Left ventricle myocardium inferior (tissue), 1 donor: Measurements from ENCODE around the gene TLL2. TPM values are rescaled to one million over a fixed set of nuclear protein-coding genes. Genes with fewer than 3 reads are reported as not detected.

Experiments
- DNase-seq: peaks from one replicate; pipeline ENCODE4 v3.0.0-alpha.2; 2020
- H3K27ac ChIP-seq: fragments of 200-600 bp; replicated peaks from 2 replicates; pipeline ENCODE4 v1.8.0; 2021
- H3K27me3 ChIP-seq: fragments of 200-600 bp; 2 replicates; pipeline ENCODE4 v1.8.0; 2021; ENCODE audit warnings: low read depth
- H3K36me3 ChIP-seq: fragments of 200-600 bp; 2 replicates; pipeline ENCODE4 v1.8.0; 2021
- H3K4me1 ChIP-seq: fragments of 200-600 bp; 2 replicates; pipeline ENCODE4 v1.8.0; 2021
- H3K4me3 ChIP-seq: fragments of 200-600 bp; 2 replicates; pipeline ENCODE4 v1.8.0; 2021; ENCODE audit warnings: mild to moderate bottlenecking, moderate library complexity
- H3K9me3 ChIP-seq: fragments of 200-600 bp; replicated peaks from 2 replicates; pipeline ENCODE4 v1.8.0; 2021
- intact Hi-C: fragments of 100-400 bp; cut with micrococcal nuclease; formaldehyde crosslinking; loops from one replicate; pipeline ENCODE4 v1.11.0; 2022
- total RNA-seq: library from RNA; stranded (reverse); fragmentation: NEBNext Ultra II Directional; extraction: Animal tissue kit (Norgen Biotek cat#: 25700); gene quantifications from one replicate; pipeline ENCODE4 v1.2.1, GENCODE V29; 2021
- TF ChIP-seq, protein P1 (sequence below): fragments of 200-600 bp; IDR thresholded peaks from 2 replicates; pipeline ENCODE4 v1.8.0; 2021; ENCODE audit warnings: antibody characterized with exemption, mild to moderate bottlenecking, borderline replicate concordance
- donor health status: DM: no; HTN: yes; CAD: no; lungs with severe emphysema.

TLL2 gene
- total RNA-seq, 1 donor from 2014 or later = 7.0 TPM

DNA sequence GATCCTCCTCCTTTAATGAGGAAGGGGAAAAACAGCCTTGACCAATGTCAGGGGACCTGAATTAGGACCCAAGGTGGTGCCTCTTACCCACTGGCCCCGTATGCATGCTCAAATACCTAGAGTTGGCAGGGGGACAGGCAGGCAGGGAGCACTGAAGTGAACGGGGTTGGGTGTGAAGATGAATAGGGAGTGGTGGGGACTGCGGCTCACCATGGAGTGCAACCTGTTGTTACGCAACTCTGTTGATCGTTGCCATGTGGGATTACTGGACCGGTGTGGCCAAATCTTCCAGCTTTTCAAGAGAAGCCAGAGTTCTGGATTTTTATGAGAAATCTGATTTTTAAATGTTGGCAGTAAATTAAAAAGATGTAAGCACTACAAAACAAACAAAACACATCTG, 48.1 kb downstream of the TLL2 start:
- Histone ChIP-seq H3K4me1 (peaks cover 10% of the 10 kb centered on the region), H3K9me3 (peaks cover 8% of the 10 kb centered on the region), H3K27me3 (peaks cover 11% of the 10 kb centered on the region), H3K27ac (no peak overlapping the region), H3K36me3 (no peaks in the 10 kb centered on the region), H3K4me3 (no peak overlapping the region)
- TF ChIP-seq, protein P1, sequence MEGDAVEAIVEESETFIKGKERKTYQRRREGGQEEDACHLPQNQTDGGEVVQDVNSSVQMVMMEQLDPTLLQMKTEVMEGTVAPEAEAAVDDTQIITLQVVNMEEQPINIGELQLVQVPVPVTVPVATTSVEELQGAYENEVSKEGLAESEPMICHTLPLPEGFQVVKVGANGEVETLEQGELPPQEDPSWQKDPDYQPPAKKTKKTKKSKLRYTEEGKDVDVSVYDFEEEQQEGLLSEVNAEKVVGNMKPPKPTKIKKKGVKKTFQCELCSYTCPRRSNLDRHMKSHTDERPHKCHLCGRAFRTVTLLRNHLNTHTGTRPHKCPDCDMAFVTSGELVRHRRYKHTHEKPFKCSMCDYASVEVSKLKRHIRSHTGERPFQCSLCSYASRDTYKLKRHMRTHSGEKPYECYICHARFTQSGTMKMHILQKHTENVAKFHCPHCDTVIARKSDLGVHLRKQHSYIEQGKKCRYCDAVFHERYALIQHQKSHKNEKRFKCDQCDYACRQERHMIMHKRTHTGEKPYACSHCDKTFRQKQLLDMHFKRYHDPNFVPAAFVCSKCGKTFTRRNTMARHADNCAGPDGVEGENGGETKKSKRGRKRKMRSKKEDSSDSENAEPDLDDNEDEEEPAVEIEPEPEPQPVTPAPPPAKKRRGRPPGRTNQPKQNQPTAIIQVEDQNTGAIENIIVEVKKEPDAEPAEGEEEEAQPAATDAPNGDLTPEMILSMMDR = no peak
- no peak for DNase-seq
- intact Hi-C loops = no loop called here

DNA sequence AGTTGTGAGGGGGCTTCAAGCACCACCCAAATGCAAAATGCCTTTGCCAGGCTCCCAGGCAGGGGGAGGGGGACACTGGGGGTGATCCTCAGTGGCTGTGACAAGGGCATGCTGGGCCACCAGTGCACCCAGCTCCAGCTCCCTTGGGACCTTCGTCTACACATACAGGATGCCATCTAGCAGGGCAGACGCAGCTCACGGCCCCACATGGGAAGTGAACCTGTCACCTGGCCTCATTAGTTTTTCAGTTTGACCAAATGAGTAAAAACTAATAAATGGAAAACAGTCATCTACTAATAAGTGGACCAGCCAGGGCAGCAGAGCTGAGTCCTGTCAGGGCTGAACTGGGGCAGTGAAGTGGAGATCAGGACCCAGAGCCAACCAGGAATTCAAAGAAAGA, 50.2 kb downstream of the TLL2 start:
- H3K4me1 ChIP-seq = no peaks in the 10 kb centered on the region
- intact Hi-C loops = no loop called here
- TF ChIP-seq, protein P1 = no peak
- H3K9me3 ChIP-seq = peaks cover 13% of the 10 kb centered on the region
- H3K27me3 ChIP-seq = no peaks in the 10 kb centered on the region
- H3K4me3 ChIP-seq = no peak overlapping the region
- H3K27ac ChIP-seq = no peak overlapping the region
- DNase-seq = no peak
- no peaks in the 10 kb centered on the region for H3K36me3 ChIP-seq

DNA sequence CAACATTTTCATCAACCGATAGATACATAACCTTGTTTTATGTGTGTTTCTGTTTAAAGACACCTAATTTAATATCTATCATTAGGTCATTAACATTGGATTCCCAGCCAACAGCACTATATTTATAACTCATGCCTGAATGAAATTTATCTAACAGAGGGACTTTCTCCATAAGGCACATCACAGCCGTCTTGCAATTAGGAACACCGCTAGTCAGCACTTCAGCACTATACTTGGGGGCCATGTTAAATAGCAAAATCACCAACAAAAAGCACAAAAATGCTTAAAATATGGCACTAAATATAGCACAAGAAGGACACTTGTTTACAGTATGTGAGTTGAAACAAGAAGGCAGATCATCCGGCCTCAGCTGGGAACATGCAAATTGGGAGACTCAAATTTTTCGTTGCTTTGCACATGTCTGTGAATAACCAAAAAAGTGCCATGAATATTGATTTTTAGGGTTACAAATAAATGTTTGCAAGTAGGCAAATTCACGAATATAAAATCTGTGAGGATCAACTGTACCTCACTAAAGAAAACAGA, 51.0 kb downstream of the TLL2 start:
- Histone ChIP-seq H3K36me3 (no peaks in the 10 kb centered on the region), H3K4me1 (no peaks in the 10 kb centered on the region), H3K27me3 (no peaks in the 10 kb centered on the region), H3K27ac (no peak overlapping the region), H3K9me3 (peaks cover 13% of the 10 kb centered on the region), H3K4me3 (no peak overlapping the region)
- intact Hi-C loops = no loop called here
- TF ChIP-seq, protein P1 = no peak
- DNase-seq = no peak

DNA sequence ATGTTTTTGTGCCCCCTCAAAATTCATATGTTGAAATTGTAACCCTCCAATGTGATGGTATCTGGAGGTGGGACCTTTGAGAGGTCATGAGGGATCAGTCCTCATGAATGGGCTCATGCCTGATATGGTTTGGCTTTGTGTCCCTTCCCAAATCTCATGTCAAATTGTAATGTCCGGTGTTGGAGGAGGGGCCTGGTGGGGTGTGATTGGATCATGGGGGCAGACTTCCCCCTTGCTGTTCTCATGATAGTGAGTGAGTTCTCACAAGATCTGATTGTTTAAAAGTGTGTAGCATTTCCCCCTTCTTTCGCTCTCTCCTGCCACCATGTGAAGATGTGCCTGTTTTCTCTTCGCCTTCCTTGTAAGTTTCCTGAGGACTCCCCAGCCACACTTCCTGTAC, 53.4 kb downstream of the TLL2 start:
- Histone ChIP-seq H3K27me3 (no peaks in the 10 kb centered on the region), H3K27ac (no peak overlapping the region), H3K36me3 (no peaks in the 10 kb centered on the region), H3K4me3 (no peak overlapping the region), H3K9me3 (peaks cover 13% of the 10 kb centered on the region), H3K4me1 (no peaks in the 10 kb centered on the region)
- intact Hi-C loops = no loop called here
- TF ChIP-seq, protein P1 = no peak
- no peak for DNase-seq

DNA sequence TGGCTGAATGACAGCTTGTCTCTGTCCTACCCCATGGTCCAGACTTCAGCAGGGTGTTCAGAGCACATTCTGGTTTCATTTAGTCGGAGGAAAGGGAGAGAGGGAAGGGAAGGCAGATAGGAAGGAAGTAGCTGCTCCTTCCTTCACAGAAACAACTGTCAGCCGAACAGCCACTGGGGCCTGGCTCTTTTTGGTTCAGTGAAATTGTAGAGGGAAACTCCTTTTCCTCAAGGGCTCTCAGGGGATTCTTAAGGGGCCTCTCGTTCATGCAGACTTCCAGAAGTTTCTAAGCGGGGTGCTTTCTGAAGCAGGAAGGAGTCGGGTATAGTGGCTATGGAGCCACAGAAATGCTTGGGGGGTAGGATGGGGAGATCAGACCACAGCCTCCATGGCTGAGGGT, 56.4 kb downstream of the TLL2 start:
- Histone ChIP-seq H3K27me3 (no peaks in the 10 kb centered on the region), H3K9me3 (peaks cover 13% of the 10 kb centered on the region), H3K36me3 (no peaks in the 10 kb centered on the region), H3K4me3 (no peak overlapping the region), H3K27ac (no peak overlapping the region), H3K4me1 (no peaks in the 10 kb centered on the region)
- intact Hi-C loops = no loop called here
- DNase-seq = no peak
- TF ChIP-seq, protein P1 = no peak

DNA sequence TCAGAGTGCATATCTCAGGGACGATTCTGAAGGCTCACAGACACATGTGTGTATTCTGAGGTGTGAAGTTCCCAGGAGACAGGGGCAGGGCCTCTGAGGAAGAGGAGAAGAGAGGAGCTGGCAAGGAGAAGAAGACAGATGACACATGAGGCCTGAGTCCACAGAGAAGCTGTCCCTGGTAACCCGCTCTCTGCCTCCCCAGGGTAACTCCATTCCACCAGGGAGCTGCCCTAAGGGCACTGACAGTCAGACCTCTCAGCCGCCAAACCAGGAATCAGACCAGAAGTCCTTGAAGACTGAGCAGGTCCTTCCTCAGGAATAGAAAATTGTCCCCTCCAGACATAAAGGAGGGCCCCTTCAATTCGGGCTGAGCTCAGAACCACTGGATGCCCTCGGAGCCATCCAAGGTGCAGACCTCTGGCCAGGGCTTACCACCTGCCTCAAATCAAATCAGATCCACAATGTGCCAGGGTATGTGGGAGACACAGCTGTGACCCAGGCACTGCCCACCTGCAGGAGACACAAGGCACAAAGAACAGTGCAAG, 57.4 kb downstream of the TLL2 start:
- intact Hi-C loops = no loop called here
- Histone ChIP-seq H3K36me3 (no peaks in the 10 kb centered on the region), H3K4me3 (no peak overlapping the region), H3K4me1 (no peaks in the 10 kb centered on the region), H3K27ac (no peak overlapping the region), H3K9me3 (peaks cover 13% of the 10 kb centered on the region), H3K27me3 (no peaks in the 10 kb centered on the region)
- no peak for DNase-seq
- TF ChIP-seq, protein P1 = no peak
